ENCODE data around the gene DPF3. TPM values are rescaled to one million over a fixed set of nuclear protein-coding genes. Genes with fewer than 3 reads are reported as not detected.

Gene DPF3
- total RNA-seq, 1 donor from 2014 or later = 4.3 TPM

- Mint-ChIP-seq H3K9me3 (peaks cover 2% of the 10 kb centered on the region), H3K27ac (no peak overlapping the region), H3K36me3 (ENCODE audit: low read depth) (peaks cover 5% of the 10 kb centered on the region), H3K4me1 (ENCODE audit: low read depth) (no peaks in the 10 kb centered on the region), H3K27me3 (ENCODE audit: insufficient read depth) (peaks cover under 1% of the 10 kb centered on the region), H3K4me3 (no peak overlapping the region)
- intact Hi-C loops (cut with micrococcal nuclease) = no loop called here
- DNase-seq (ENCODE audit: low spot score) = no peak
Measured at GRCh38 chr14:72742838-72743195, 151.1 kb downstream of the DPF3 start.

- Mint-ChIP-seq H3K4me3 (no peak overlapping the region), H3K27ac (no peak overlapping the region), H3K9me3 (no peaks in the 10 kb centered on the region), H3K4me1 (ENCODE audit: low read depth) (no peaks in the 10 kb centered on the region), H3K36me3 (ENCODE audit: low read depth) (peaks cover 2% of the 10 kb centered on the region), H3K27me3 (ENCODE audit: insufficient read depth) (no peaks in the 10 kb centered on the region)
- DNase-seq (ENCODE audit: low spot score) = no peak
- intact Hi-C loops (cut with micrococcal nuclease) = no loop called here
Measured at GRCh38 chr14:72742118-72742837, 151.6 kb downstream of the DPF3 start.

- Mint-ChIP-seq H3K36me3 (ENCODE audit: low read depth) (no peaks in the 10 kb centered on the region), H3K27ac (no peak overlapping the region), H3K27me3 (ENCODE audit: insufficient read depth) (peaks cover 2% of the 10 kb centered on the region), H3K9me3 (no peaks in the 10 kb centered on the region), H3K4me1 (ENCODE audit: low read depth) (no peaks in the 10 kb centered on the region), H3K4me3 (no peak overlapping the region)
- DNase-seq (ENCODE audit: low spot score) = no peak
- intact Hi-C loops (cut with micrococcal nuclease) = no loop called here
Measured at GRCh38 chr14:72741826-72742117, 152.1 kb downstream of the DPF3 start.

DNA sequence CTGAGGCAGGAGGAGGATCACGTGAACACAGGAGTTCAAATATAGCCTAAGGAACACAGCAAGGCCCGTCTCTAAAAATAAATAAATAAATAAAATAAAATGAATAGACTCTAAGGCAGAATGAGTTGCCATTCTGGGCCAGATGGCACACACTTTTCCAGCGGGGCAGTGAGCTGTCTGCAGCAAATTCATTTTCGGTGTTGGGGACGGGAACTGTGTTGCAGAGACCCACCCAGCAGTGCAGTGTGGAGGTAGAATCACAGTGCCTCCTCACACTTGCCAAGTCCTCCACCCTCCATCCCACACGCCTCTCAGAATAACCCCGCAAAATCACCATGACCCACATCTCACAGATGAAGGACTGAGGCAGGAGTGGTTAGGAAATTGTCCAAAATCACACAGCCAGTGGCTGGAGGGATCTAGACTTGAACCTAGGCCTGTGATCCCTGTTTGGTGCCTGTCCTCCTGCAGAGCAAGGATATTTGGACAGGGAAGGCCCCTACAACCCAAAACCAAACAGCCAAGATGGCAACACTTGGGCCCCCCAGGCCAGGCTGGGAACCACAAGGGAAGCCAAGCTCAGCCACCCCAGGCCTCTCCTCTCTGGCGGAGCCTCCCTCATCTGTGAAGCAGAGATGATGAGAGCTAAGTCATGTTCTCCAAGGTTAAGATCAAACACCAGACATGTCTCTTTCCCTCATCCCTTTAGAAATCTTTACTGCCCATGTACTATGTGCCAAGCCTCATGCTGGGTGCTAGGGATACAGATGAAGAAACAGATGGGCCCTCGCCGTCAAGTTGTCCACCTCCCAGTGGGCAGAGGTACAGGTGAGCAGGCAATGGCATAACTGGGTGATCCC is 152.7 kb downstream of the DPF3 start:
- Mint-ChIP-seq H3K9me3 (no peaks in the 10 kb centered on the region), H3K4me1 (ENCODE audit: low read depth) (no peaks in the 10 kb centered on the region), H3K27ac (no peak overlapping the region), H3K27me3 (ENCODE audit: insufficient read depth) (peaks cover 2% of the 10 kb centered on the region), H3K4me3 (no peak overlapping the region), H3K36me3 (ENCODE audit: low read depth) (no peaks in the 10 kb centered on the region)
- intact Hi-C loops (cut with micrococcal nuclease) = no loop called here
- DNase-seq (ENCODE audit: low spot score) = no peak

- no peak for DNase-seq (ENCODE audit: low spot score)
- Mint-ChIP-seq H3K27me3 (ENCODE audit: insufficient read depth) (peaks cover 2% of the 10 kb centered on the region), H3K27ac (no peak overlapping the region), H3K4me3 (no peak overlapping the region), H3K36me3 (ENCODE audit: low read depth) (no peaks in the 10 kb centered on the region), H3K9me3 (no peaks in the 10 kb centered on the region), H3K4me1 (ENCODE audit: low read depth) (no peaks in the 10 kb centered on the region)
- intact Hi-C loops (cut with micrococcal nuclease) = no loop called here
Measured at GRCh38 chr14:72740504-72740961, 153.4 kb downstream of the DPF3 start.

DNA sequence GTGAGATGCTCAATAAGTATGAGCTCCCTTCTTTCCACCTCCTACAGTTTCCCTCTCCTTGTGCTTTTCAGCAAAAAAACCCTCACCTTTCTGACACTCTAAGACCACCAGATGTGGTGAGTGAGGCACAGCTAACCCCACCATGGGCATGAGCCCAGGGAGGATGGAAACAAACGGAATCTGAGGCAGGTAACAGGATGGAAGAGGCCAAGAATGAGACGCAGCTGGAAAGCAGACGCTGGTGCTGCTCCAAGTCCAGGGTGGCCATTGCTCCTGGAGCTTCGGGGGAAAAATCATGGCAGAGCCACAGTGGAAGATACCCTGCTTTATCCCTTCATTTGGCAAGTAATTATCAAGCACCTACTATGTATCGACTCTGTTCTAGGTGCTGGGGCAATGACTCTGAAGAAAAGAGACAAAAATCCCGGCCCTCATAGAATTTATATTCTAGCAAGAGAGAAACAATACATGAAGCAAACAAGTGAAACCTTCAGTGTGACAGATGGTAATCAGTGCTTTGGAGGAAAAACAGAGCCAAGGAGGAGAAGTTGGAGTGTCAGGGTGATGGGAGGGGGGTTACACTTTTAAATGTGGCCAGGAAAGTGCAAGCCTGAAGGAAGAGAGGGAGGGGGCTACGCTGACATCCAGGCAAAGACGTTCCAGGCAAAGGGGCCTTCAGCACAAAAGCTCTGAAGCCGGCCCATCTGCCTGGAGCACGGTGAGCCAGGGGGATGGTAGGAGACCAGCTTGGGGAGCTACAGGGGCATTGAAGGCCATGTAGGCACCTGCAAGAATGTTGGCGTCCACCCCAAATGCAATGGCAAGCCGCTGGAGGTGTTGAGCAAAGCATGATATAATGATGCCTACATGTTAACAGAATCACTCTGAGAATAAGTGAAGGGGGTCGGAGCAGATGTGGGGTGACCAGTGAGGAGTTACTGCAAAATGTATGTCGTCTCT is 154.2 kb downstream of the DPF3 start:
- Mint-ChIP-seq H3K4me3 (no peak overlapping the region), H3K4me1 (ENCODE audit: low read depth) (no peaks in the 10 kb centered on the region), H3K36me3 (ENCODE audit: low read depth) (no peaks in the 10 kb centered on the region), H3K27me3 (ENCODE audit: insufficient read depth) (peaks cover 2% of the 10 kb centered on the region), H3K27ac (no peak overlapping the region), H3K9me3 (no peaks in the 10 kb centered on the region)
- no peak for DNase-seq (ENCODE audit: low spot score)
- intact Hi-C loops (cut with micrococcal nuclease) = no loop called here

DNA sequence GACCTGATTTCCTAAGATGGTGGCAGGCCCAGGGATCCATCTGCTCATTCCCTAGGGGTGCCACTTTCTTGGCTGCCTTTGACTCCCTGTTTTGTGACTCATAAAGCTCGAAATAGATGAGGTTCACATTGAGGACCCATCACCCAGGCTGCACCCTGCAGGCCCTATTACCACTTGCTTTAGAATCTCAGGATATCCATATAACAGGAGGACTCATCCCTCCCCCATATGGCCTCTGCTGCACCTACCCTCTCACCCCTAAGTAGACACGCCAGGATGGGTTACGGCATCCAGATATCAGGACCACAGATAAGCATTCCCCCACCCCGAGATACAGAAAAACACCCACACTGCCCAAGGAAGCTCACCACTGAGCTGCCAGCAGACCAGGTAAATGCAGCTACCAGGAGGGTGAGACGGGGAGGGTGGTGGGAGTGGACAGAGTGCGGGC is 155.7 kb downstream of the DPF3 start:
- H3K9me3 Mint-ChIP-seq = no peaks in the 10 kb centered on the region
- intact Hi-C loops (cut with micrococcal nuclease) = no loop called here
- H3K36me3 Mint-ChIP-seq (ENCODE audit: low read depth) = no peaks in the 10 kb centered on the region
- no peak for DNase-seq (ENCODE audit: low spot score)
- no peaks in the 10 kb centered on the region for H3K4me1 Mint-ChIP-seq (ENCODE audit: low read depth)
- H3K27me3 Mint-ChIP-seq (ENCODE audit: insufficient read depth) = peaks cover 2% of the 10 kb centered on the region
- no peak overlapping the region for H3K27ac Mint-ChIP-seq
- no peak overlapping the region for H3K4me3 Mint-ChIP-seq

GRCh38 chr14:72737560-72737943 is 156.3 kb downstream of the DPF3 start:
- Mint-ChIP-seq H3K9me3 (no peaks in the 10 kb centered on the region), H3K4me1 (ENCODE audit: low read depth) (no peaks in the 10 kb centered on the region), H3K4me3 (no peak overlapping the region), H3K27ac (no peak overlapping the region), H3K27me3 (ENCODE audit: insufficient read depth) (peaks cover 5% of the 10 kb centered on the region), H3K36me3 (ENCODE audit: low read depth) (no peaks in the 10 kb centered on the region)
- no peak for DNase-seq (ENCODE audit: low spot score)
- intact Hi-C loops (cut with micrococcal nuclease) = no loop called here

- no peaks in the 10 kb centered on the region for H3K36me3 Mint-ChIP-seq (ENCODE audit: low read depth)
- H3K4me1 Mint-ChIP-seq (ENCODE audit: low read depth) = no peaks in the 10 kb centered on the region
- H3K4me3 Mint-ChIP-seq = no peak overlapping the region
- H3K27me3 Mint-ChIP-seq (ENCODE audit: insufficient read depth) = peaks cover 5% of the 10 kb centered on the region
- intact Hi-C loops (cut with micrococcal nuclease) = no loop called here
- H3K9me3 Mint-ChIP-seq = no peaks in the 10 kb centered on the region
- DNase-seq (ENCODE audit: low spot score) = no peak
- H3K27ac Mint-ChIP-seq = no peak overlapping the region
Measured at GRCh38 chr14:72736786-72737559, 156.9 kb downstream of the DPF3 start.

DNA sequence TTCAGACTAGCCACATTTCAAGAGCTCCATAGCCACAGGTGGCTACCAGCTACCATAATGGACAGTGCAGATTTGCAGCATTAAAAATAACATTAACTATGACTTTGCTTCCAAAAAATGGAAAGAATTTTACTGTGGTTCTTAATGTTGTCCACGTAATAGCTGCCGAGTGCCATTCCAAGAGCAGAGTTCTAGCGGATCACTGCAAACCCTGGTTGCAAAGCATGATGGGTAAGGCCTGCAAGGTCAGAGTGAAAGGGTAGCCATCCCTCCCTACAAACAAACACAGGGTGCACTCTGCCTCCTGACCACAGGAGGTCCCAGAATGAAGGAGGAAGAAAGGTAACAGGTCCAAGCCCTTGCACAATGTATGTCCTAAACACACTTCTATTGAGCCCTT is 157.6 kb downstream of the DPF3 start:
- no peaks in the 10 kb centered on the region for H3K9me3 Mint-ChIP-seq
- DNase-seq (ENCODE audit: low spot score) = no peak
- peaks cover 6% of the 10 kb centered on the region for H3K27me3 Mint-ChIP-seq (ENCODE audit: insufficient read depth)
- no peak overlapping the region for H3K4me3 Mint-ChIP-seq
- H3K4me1 Mint-ChIP-seq (ENCODE audit: low read depth) = no peaks in the 10 kb centered on the region
- no peak overlapping the region for H3K27ac Mint-ChIP-seq
- H3K36me3 Mint-ChIP-seq (ENCODE audit: low read depth) = no peaks in the 10 kb centered on the region
- intact Hi-C loops (cut with micrococcal nuclease) = no loop called here

- no peak for DNase-seq (ENCODE audit: low spot score)
- no peaks in the 10 kb centered on the region for H3K9me3 Mint-ChIP-seq
- peaks cover 7% of the 10 kb centered on the region for H3K36me3 Mint-ChIP-seq (ENCODE audit: low read depth)
- peaks cover 9% of the 10 kb centered on the region for H3K27me3 Mint-ChIP-seq (ENCODE audit: insufficient read depth)
- no peak overlapping the region for H3K4me3 Mint-ChIP-seq
- H3K4me1 Mint-ChIP-seq (ENCODE audit: low read depth) = no peaks in the 10 kb centered on the region
- no peak overlapping the region for H3K27ac Mint-ChIP-seq
- intact Hi-C loops (cut with micrococcal nuclease) = no loop called here
Measured at GRCh38 chr14:72732022-72732780, 161.7 kb downstream of the DPF3 start.

All from activated T-helper 1 cell treated with anti-CD3 and anti-CD28 coated beads, Interleukin-12 subunit alpha, Interleukin-12 subunit beta, Interleukin-2, Interleukin-4 antibody, amounts not matched to agents 30 ng/mL and 10 ng/mL and 1 ng/mL, durations not matched to agents 14 hours and 24 hours and 36 hours (primary cell).